HG03095 (cell line): ENCODE results near the gene ASCL5.

Source experiments
- ATAC-seq: cut with Tn5 transposase; IDR thresholded peaks from one replicate; pipeline ENCODE4 v1.9.1; 2021; ENCODE audit warnings: moderate library complexity; ENCODE audit not compliant: unreplicated experiment

ASCL5 gene

GRCh38 chr1:201111672-201112071, 15.3 kb downstream of the ASCL5 start:
- ATAC-seq: no peak

GRCh38 chr1:201111156-201111555, 15.8 kb downstream of the ASCL5 start:
- ATAC-seq: no peak

GRCh38 chr1:201110616-201111015, 16.4 kb downstream of the ASCL5 start:
- no peak for ATAC-seq

GRCh38 chr1:201110138-201110537, 16.8 kb downstream of the ASCL5 start:
- no peak for ATAC-seq

GRCh38 chr1:201109651-201110050, 17.3 kb downstream of the ASCL5 start:
- ATAC-seq: no peak

- no peak for ATAC-seq
Observed at GRCh38 chr1:201108614-201109013, 18.4 kb downstream of the ASCL5 start.

- ATAC-seq: no peak
Observed at GRCh38 chr1:201105688-201106087, 21.3 kb downstream of the ASCL5 start.

GRCh38 chr1:201104141-201104540, 22.8 kb downstream of the ASCL5 start:
- no peak for ATAC-seq

GRCh38 chr1:201103666-201104065, 23.3 kb downstream of the ASCL5 start:
- no peak for ATAC-seq

- ATAC-seq: no peak
Observed at GRCh38 chr1:201100169-201100930, 26.6 kb downstream of the ASCL5 start.

- ATAC-seq: no peak
Observed at GRCh38 chr1:201098992-201099677, 27.8 kb downstream of the ASCL5 start.

- no peak for ATAC-seq
Observed at GRCh38 chr1:201096977-201097856, 29.8 kb downstream of the ASCL5 start.

GRCh38 chr1:201096041-201096461, 30.9 kb downstream of the ASCL5 start:
- no peak for ATAC-seq

- no peak for ATAC-seq
Observed at GRCh38 chr1:201095581-201095980, 31.4 kb downstream of the ASCL5 start.

- ATAC-seq: no peak
Observed at GRCh38 chr1:201094832-201095231, 32.2 kb downstream of the ASCL5 start.

- no peak for ATAC-seq
Observed at GRCh38 chr1:201093962-201094361, 33.0 kb downstream of the ASCL5 start.

GRCh38 chr1:201093561-201093960, 33.4 kb downstream of the ASCL5 start:
- no peak for ATAC-seq

GRCh38 chr1:201092738-201093137, 34.2 kb downstream of the ASCL5 start:
- ATAC-seq: no peak

- no peak for ATAC-seq
Observed at GRCh38 chr1:201091256-201091655, 35.7 kb downstream of the ASCL5 start.

GRCh38 chr1:201090541-201090940, 36.4 kb downstream of the ASCL5 start:
- ATAC-seq: no peak

GRCh38 chr1:201089596-201089995, 37.4 kb downstream of the ASCL5 start:
- ATAC-seq: no peak
